ENCODE measurements around the gene CTNNBL1.
"Not testable (repeated sequence)": the region's sequence is repeated elsewhere in the genome, so short reads cannot be mapped to it uniquely, and the experiment has no call there.

The CTNNBL1 gene

DNA sequence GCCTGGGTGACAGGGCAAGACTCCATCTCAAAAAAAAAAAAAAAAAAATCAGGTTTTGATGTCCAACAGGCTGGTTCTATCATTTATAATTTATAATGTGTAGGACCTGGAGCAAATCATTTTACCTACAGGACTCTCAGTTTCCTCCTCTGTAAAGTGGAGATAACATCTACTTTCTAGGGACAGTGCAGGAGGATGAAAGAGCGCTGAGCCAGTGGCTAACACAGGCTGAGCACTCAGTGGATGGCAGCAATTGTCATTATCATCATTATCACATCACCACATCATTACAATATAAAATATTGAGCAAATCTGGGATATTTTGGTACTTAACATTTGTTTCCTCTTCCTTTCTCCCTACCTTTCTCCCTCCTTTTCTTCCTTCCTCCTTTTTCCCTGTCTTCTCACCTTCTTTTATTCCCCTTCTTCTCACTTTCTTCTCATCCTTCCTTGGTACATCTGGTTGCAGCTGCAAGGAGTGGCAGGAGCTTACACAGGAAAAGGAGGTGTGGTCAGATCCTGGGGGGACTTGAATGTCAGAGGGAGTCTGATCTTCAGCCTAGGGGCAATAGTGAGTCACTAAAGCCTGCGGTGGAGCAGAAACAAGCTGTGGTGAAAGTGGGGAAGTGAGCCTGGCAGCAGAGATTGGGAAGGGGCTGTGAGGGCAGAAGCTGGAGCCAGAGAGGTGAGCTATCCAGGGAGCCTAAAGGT lies 24.6 kb upstream of the CTNNBL1 start:
- TF ChIP-seq GATA1 (IDR thresholded peaks at IDR 0.05; ENCODE audit: low read depth, low read length), result no peak
- no peak for TF ChIP-seq POLR2A (IDR thresholded peaks at IDR 0.05; ENCODE audit: low read length)

DNA sequence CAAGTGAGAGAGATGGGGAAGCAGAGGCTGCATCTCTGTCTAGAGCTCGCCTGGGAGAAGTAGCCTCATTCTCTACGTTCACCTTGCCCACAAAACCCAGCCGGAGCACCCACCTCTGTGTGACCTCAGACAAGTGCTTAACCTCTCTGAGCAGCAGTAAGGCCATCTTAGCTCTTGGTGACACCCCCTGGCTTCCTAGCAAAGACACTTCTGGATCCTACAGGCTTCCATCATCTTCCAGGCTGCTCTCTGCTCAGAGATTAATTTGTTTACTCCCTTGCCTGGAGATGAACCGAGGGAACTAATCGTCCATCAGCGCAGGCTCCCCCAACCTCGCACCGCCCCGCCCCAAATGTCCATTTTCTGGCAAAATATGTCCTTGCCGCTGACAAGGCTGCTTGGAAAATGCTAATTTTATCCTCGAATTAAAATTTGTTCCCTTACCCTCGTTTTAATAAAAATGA lies 24.0 kb upstream of the CTNNBL1 start:
- no peak for DNase-seq
- TF ChIP-seq GATA1 (IDR thresholded peaks at IDR 0.05; ENCODE audit: low read depth, low read length) (no peak), POLR2A (IDR thresholded peaks at IDR 0.05; ENCODE audit: low read length) (no peak)

More for the DNA sequence above, 24.6 kb upstream of the CTNNBL1 start:
- no peak for DNase-seq

GRCh38 chr20:37670351-37670791 lies 23.5 kb upstream of the CTNNBL1 start:
- DNase-seq, result no peak
- no peak for TF ChIP-seq POLR2A (IDR thresholded peaks at IDR 0.05; ENCODE audit: low read length)
- no peak for TF ChIP-seq GATA1 (IDR thresholded peaks at IDR 0.05; ENCODE audit: low read depth, low read length)

DNA sequence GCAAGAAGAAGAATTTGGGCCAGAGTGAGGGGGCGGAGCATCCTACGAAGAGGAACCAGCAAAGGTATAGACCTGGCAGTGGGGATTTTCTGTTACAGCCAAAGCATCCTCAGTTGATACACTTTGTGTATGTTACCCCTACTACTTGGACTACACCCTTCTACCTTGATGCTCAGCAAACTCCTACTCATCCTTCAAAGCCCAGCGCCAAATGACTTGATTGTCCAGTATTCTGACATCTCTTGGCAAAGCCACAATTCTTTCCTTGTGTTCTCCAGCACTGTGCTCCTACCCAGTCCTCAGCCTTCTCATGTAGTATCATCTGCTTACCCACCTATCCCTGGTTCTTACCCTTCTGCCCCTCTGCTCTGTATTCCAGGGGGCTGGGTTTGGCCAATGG lies 21.7 kb upstream of the CTNNBL1 start:
- no peak for DNase-seq
- TF ChIP-seq POLR2A (IDR thresholded peaks at IDR 0.05; ENCODE audit: low read length), result no peak
- no peak for TF ChIP-seq GATA1 (IDR thresholded peaks at IDR 0.05; ENCODE audit: low read depth, low read length)

DNA sequence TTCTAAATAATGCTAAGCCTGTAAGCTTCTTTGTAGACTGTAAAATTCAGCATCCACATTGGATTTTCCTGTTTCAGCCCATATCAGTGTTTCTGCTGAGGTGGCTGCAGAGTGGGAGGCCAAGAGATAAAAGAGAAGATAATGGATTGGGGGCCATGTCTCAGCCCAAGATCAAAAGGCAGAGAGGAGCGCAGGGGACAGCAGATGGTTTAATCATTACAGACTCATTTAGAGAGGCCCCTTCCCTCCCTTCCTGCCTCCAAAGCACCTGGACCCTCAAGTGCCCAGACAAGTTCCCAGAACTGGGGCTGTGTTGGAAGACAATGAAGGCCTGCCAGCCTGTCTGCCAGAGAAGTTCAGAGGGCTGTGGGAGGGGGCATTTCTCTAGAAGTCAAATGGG lies 20.4 kb upstream of the CTNNBL1 start:
- TF ChIP-seq GATA1 (IDR thresholded peaks at IDR 0.05; ENCODE audit: low read depth, low read length), result no peak
- no peak for TF ChIP-seq POLR2A (IDR thresholded peaks at IDR 0.05; ENCODE audit: low read length)
- no peak for DNase-seq

DNA sequence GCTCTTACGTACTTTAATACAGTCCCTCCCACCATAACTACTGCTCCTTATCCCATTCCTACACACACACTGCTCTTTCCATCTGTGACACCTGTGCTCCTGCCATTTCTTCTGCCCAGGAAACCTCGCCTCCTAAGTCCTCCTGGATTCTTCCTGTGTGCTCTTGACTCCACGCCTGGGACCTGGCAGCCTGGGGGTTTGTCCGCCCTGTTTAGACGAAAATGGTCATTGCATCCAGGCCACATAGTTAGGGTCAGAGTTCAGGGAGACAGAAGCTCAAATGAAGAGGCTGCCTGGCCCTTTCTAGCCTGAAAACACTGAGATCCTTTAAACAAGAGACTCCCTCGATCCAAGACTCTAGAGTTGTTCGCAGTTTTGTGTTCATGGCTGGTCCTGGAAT lies 17.4 kb upstream of the CTNNBL1 start:
- no peak for DNase-seq
- TF ChIP-seq POLR2A (IDR thresholded peaks at IDR 0.05; ENCODE audit: low read length), result no peak
- no peak for TF ChIP-seq GATA1 (IDR thresholded peaks at IDR 0.05; ENCODE audit: low read depth, low read length)

DNA sequence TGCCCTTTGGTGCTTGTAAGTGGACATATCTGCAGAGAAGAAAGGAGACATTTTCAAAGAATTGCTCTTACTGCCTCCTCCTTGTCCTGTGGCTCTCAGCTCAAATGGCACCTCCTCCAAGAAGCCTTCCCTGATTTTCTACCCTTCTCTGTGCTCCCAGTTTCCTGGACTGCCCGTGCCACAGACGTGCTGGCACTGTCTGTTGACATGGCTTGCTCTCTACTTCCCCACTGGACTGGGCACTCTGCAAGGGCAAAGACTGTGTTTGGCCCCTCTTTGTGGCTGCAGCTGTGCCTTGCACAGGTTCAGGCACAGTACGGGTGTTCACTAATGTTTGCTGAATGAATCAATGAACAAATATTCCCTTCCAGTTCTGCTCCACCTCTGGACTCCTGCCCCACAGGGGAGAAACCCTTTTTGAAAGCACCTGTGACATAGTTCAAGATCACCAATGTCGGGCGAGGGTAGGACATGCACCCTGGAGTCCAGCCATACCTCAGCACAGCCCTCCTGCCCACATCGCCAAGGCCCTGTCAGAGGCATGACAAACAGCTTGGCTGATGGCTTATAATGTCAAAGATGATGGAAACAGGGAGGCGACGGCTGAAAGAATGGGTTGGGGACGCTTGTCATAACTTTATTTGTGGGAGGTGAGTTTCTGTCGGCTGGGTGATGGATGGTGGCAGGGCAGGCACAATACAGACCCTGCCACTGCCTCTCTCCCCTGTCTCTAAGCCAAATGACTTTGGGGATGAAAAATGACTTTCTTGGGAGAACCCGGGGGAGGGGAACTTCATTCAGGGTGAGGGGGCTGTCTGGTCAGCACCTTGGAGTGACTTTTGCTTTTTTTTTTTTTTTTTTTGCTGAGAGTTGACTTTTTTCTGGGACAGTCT lies 15.6 kb upstream of the CTNNBL1 start:
- DNase-seq, result no peak
- TF ChIP-seq GATA1 (IDR thresholded peaks at IDR 0.05; ENCODE audit: low read depth, low read length), result no peak
- no peak for TF ChIP-seq POLR2A (IDR thresholded peaks at IDR 0.05; ENCODE audit: low read length)

- DNase-seq, result not testable (repeated sequence)
These were observed 14.1 kb upstream of the CTNNBL1 start for GRCh38 chr20:37679751-37680150.

DNA sequence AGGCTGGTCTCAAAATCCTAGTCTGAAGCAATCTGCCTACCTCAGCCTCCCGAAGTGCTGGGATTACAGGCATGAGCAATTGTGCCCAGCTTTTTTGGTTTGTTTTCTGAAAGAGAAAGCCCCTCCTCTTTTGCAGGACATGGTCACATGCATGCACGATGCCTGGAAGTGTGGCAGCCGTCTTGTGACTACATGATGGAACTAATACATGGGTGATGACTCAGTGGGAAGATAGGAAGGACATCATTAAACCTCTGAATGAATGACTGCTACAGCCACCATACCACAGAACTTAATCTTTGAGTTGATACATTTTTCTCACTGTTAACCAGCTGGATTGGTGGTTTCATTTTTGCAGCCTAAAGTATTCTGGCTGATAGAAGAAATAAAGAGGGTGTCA lies 13.4 kb upstream of the CTNNBL1 start:
- no peak for DNase-seq
- TF ChIP-seq GATA1 (IDR thresholded peaks at IDR 0.05; ENCODE audit: low read depth, low read length) (no peak), POLR2A (IDR thresholded peaks at IDR 0.05; ENCODE audit: low read length) (no peak)

- TF ChIP-seq POLR2A (IDR thresholded peaks at IDR 0.05; ENCODE audit: low read length) (no peak), GATA1 (IDR thresholded peaks at IDR 0.05; ENCODE audit: low read depth, low read length) (no peak)
- DNase-seq, result no peak
These were observed 12.3 kb upstream of the CTNNBL1 start for GRCh38 chr20:37681384-37682112.

GRCh38 chr20:37683146-37683545 lies 10.7 kb upstream of the CTNNBL1 start:
- DNase-seq, result not testable (repeated sequence)

DNA sequence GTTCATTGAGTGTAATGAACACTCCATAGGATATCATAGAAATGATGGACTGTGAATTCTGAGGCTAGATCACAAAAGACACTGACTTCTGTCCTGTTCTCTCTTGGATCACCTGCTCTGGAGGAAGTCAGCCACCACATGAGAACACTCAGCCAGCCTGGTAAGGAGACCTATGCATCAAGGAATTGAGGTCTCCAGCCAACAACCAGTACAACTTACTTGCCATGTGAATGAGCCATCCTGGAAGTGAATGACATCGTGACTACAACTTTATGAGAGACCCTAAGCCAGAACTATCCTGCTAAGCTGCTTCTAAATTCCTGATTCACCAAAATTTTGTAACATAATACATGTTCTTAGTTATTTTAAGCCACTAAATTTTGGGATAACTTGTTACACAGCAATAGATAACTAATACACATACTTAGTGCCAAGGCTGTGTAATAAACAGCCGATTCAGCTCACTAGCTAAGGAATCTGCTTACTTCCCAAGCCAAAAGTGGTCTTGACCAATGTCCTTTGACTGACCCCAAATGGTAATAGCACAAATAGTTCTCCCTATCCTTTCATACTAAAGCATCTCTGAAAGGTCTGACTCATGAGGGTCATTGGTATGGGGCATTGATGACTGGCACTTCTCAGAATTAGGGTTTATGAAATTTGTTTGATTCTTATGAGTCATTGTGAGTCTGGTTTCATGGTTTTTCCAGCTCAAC lies 6.9 kb upstream of the CTNNBL1 start:
- DNase-seq, result no peak
- TF ChIP-seq GATA1 (IDR thresholded peaks at IDR 0.05; ENCODE audit: low read depth, low read length) (no peak), POLR2A (IDR thresholded peaks at IDR 0.05; ENCODE audit: low read length) (no peak)

DNA sequence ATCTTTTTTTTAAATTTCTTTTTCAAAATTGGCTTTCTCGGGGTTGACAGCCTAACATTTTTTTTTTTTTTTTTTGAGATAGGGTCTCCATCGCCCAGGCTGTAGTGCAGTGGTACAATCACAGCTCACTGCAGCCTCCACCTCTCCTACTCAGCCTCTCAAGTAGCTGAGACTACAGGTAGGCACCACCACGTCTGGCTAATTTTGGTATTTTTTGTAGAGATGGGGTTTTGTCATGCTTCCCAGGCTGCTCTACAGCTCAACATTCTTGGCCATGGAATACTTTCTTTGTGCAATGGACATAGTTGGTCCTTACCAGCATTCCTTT lies 6.4 kb upstream of the CTNNBL1 start:
- TF ChIP-seq GATA1 (IDR thresholded peaks at IDR 0.05; ENCODE audit: low read depth, low read length) (no peak), POLR2A (IDR thresholded peaks at IDR 0.05; ENCODE audit: low read length) (no peak)
- DNase-seq, result no peak

- DNase-seq, result no peak
- no peak for TF ChIP-seq POLR2A (IDR thresholded peaks at IDR 0.05; ENCODE audit: low read length)
- no peak for TF ChIP-seq GATA1 (IDR thresholded peaks at IDR 0.05; ENCODE audit: low read depth, low read length)
These were observed 5.7 kb upstream of the CTNNBL1 start for GRCh38 chr20:37688093-37688492.

Measured in erythroblast (primary cell).